PC-9 (cell line): ENCODE data around the gene MCC.

ENCODE experiments used
- CTCF ChIP-seq: fragments of 200-600 bp; sonication (generic); conservative IDR thresholded peaks from 2 replicates; pipeline ENCODE4 v1.6.1; 2017; ENCODE audit warnings: mixed run types, antibody characterized with exemption, mild to moderate bottlenecking, moderate library complexity
- EZH2 ChIP-seq: fragments of 200-600 bp; sonication (generic); IDR thresholded peaks from 2 replicates; pipeline ENCODE4 v1.8.0; 2017; ENCODE audit warnings: antibody characterized with exemption, low read depth

- TF ChIP-seq CTCF (no peak), EZH2 (no peak)
Observed at GRCh38 chr5:113437111-113437510, 51.1 kb downstream of the MCC start.
